Transverse colon (tissue), 4 donors: ENCODE measurements around the gene XYLT1. TPM values are rescaled to one million over a fixed set of nuclear protein-coding genes. Genes with fewer than 3 reads are reported as not detected.

Experiments
- DNase-seq: peaks from one replicate; pipeline ENCODE4 v3.0.0-alpha.2; 2019
- H3K27ac ChIP-seq, 4 donors: fragments of 200-600 bp; sonication (generic); 2 replicates each; pipeline ENCODE4 v1.5.1; 2016 to 2018; ENCODE audit warnings: inconsistent platforms in 4 of 4
- H3K27me3 ChIP-seq: fragments of 200-600 bp; sonication (generic); 2 replicates; pipeline ENCODE4 v1.5.1; 2017; ENCODE audit warnings: inconsistent platforms
- H3K36me3 ChIP-seq, 4 donors: fragments of 200-600 bp; sonication (generic); 2 replicates each; pipeline ENCODE4 v1.5.1; 2017 to 2019; ENCODE audit warnings: inconsistent platforms in 4 of 4
- H3K4me1 ChIP-seq, 4 donors: fragments of 200-600 bp; sonication (generic); 2 replicates each; pipeline ENCODE4 v1.5.1; 2017 to 2020; ENCODE audit warnings: inconsistent platforms in 4 of 4
- H3K4me3 ChIP-seq, 4 donors: fragments of 200-600 bp; sonication (generic); 1 replicate in 1 of 4; 2 replicates in 3 of 4; pipeline versions ENCODE4 v1.5.1 to v1.6.1; 2017 to 2019; ENCODE audit warnings: inconsistent platforms in 4 of 4
- H3K9me3 ChIP-seq, 2 donors: fragments of 200-600 bp; sonication (generic); 2 replicates each; pipeline ENCODE4 v1.5.1; 2017 to 2019; ENCODE audit warnings: inconsistent platforms in 2 of 2
- EP300 ChIP-seq: sonication (generic); formaldehyde crosslinking; IDR thresholded peaks from one replicate; pipeline ENCODE4 v1.6.1; 2017; ENCODE audit warnings: antibody characterized with exemption, low read depth
- POLR2A ChIP-seq: fragments of 450-650 bp; IDR thresholded peaks from one replicate; pipeline ENCODE4 v1.6.1; 2016; ENCODE audit warnings: antibody characterized with exemption, mild to moderate bottlenecking, moderate library complexity
- POLR2AphosphoS5 ChIP-seq, 3 donors: sonication (generic); formaldehyde crosslinking; IDR thresholded peaks; one replicate each; pipeline ENCODE4 v1.6.1; 2016; ENCODE audit warnings: antibody characterized with exemption in 3 of 3
- WGBS, 2 donors: methylation state at CpG; one replicate each; pipeline ENCODE4 v1.1.5; 2018; ENCODE audit warnings: low coverage in 1 of 2; 5-methylcytosine and 5-hydroxymethylcytosine counted together
- in situ Hi-C, 4 donors: fragments of 200-750 bp; cut with MboI; loops; one replicate each; pipeline versions ENCODE4 v1.15.0 to v1.15.1; 2017; ENCODE audit warnings: low sequenced_read_pairs in 3 of 4, low pct_ligation_motif_present in 1 of 4, low pct_unique_long_range_greater_than_20kb in 1 of 4
- intact Hi-C: fragments of 100-400 bp; cut with DNase I; formaldehyde crosslinking; loops from one replicate; pipeline ENCODE4 v1.15.1; 2023; ENCODE audit warnings: low total_unique reads
- total RNA-seq, 4 donors: library from RNA; depleted of rRNA; stranded (reverse); fragments of >200 nt; gene quantifications; one replicate each; pipeline ENCODE4 v1.1.0, GENCODE V29; 2016
- TF ChIP-seq, protein P1 (sequence below), 5 experiments: fragments of 200-600 bp in 3 of 5; fragments of 450-650 bp in 2 of 5; sonication (generic) in 3 of 5; IDR thresholded peaks; 1 replicate in 2 of 5; 2 replicates in 3 of 5; pipeline ENCODE4 v1.5.1; 2016 to 2017; ENCODE audit warnings: antibody characterized with exemption in 5 of 5, inconsistent platforms in 3 of 5, mild to moderate bottlenecking in 2 of 5, moderate library complexity in 1 of 5

The XYLT1 gene
- total RNA-seq, 4 donors from 2014 or later: 22.3 to 44.6 (median 39.4) TPM

DNA sequence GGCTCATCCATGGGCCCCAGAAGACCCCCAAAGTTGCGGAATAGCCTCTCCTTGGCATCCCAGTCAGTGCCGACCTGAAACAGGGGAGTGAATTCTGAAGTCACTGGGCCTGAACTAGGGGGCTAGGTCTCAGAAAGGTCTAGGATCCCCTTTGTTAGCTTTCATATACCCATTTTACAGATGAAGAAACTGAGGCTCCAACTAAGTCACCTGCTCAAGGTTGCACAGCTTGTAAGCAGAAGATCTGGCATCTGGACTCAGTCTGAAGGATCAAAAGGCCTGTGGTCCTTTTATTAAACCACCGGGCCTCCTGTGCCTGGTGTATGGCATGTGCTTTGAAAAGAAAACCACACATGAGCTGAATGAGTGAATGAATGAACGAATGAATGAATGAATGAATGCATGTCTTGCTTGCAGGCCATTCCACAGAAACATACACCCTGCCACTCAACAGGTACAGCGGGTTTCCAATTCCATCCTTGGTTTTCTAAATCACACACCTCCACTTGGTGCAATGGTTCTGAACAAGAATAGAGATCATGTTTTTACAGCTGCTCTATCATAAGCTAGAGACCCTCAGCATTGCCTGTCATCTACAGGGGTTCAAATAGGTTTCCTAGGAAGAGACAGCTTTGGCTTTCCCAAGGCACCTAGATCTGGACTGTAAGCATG lies 352.7 kb downstream of the XYLT1 start:
- peaks cover 0 to 4% (median 0%) of the 10 kb centered on the region in 4 donors for H3K36me3 ChIP-seq

DNA sequence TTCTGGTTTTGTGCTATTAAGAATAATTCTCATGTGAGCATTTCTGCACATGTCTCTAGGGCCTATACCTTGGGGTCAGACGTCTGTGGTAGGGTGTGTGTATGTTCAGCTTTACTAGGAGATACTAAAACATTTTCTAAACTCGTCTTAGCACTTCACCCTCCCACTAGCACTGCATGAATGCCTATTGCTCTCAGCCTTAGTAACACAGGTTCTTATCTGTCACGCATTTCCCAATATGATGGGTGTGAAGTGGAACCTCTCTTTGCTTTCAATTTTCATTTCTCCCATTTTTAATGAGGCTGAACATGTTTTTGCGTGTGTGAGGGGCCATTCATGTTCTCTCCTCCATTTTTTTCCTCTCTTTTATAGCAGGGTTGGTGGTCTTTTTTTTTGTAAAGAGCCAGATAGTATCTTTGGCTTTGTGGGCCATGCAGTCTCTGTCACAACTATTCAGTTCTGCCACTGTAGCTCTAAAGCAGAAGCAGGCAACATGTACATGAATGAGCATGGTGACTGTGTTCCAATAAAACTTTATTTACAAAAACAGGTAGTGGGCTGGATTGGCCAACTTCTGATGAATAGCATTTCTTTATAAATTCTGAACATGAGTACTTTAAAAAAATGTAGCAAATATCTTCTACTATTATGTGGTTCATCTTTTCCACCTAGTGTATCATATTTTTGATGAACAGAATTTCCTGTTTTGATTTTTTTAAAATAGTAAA lies 354.0 kb downstream of the XYLT1 start:
- TF ChIP-seq POLR2A (no peak), EP300 (no peak), POLR2AphosphoS5 (IDR thresholded peaks at IDR 0.05) (no peak)
- TF ChIP-seq, protein P1, sequence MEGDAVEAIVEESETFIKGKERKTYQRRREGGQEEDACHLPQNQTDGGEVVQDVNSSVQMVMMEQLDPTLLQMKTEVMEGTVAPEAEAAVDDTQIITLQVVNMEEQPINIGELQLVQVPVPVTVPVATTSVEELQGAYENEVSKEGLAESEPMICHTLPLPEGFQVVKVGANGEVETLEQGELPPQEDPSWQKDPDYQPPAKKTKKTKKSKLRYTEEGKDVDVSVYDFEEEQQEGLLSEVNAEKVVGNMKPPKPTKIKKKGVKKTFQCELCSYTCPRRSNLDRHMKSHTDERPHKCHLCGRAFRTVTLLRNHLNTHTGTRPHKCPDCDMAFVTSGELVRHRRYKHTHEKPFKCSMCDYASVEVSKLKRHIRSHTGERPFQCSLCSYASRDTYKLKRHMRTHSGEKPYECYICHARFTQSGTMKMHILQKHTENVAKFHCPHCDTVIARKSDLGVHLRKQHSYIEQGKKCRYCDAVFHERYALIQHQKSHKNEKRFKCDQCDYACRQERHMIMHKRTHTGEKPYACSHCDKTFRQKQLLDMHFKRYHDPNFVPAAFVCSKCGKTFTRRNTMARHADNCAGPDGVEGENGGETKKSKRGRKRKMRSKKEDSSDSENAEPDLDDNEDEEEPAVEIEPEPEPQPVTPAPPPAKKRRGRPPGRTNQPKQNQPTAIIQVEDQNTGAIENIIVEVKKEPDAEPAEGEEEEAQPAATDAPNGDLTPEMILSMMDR (IDR thresholded peaks at IDR 0.05): no peak
- peaks cover 0 to 4% (median 0%) of the 10 kb centered on the region in 4 donors for H3K36me3 ChIP-seq
- H3K4me3 ChIP-seq: no peak overlapping the region
- DNase-seq: no peak
- H3K9me3 ChIP-seq: no peaks in the 10 kb centered on the region
- H3K27ac ChIP-seq: no peak overlapping the region
- intact Hi-C loops: no loop called here
- 88 to 94% methylated on average over 4 of the region's 4 CpGs for WGBS, 2 donors
- no peaks in the 10 kb centered on the region for H3K27me3 ChIP-seq
- in situ Hi-C loops: no loop called here
- no peaks in the 10 kb centered on the region for H3K4me1 ChIP-seq

More for the DNA sequence above, 352.7 kb downstream of the XYLT1 start:
- in situ Hi-C loops: no loop called here
- intact Hi-C loops: no loop called here
- no peak for DNase-seq
- WGBS, 2 donors: 82 to 83% methylated on average over 5 of the region's 5 CpGs
- no peak for TF ChIP-seq EP300
- TF ChIP-seq POLR2A: no peak
- no peak for TF ChIP-seq POLR2AphosphoS5 (IDR thresholded peaks at IDR 0.05)
- TF ChIP-seq, protein P1 (IDR thresholded peaks at IDR 0.05): no peak
- H3K27me3 ChIP-seq: no peaks in the 10 kb centered on the region
- H3K27ac ChIP-seq: no peak overlapping the region
- H3K9me3 ChIP-seq: no peaks in the 10 kb centered on the region
- no peaks in the 10 kb centered on the region for H3K4me1 ChIP-seq
- no peak overlapping the region for H3K4me3 ChIP-seq

DNA sequence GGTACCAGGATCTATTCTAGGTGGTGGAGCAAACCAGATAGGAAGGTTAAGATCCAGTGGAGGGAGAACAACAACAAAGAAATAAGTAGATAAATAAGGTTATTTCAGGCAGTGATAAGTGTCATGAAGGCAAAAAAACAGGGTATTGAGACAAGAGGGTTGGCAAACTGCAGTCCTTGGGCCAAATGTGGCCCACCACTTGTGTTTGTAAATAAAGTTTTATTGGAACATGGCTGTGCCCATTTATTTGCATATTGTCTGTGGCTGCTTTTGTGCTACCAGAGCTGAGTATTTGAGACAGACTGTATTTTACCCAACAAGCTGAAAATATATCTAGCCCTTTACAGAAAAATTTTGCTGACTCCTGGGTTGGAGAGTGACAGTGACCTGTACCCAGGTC lies 361.3 kb downstream of the XYLT1 start:
- TF ChIP-seq EP300 (no peak), POLR2AphosphoS5 (IDR thresholded peaks at IDR 0.05) (no peak), POLR2A (no peak)
- TF ChIP-seq, protein P1 (IDR thresholded peaks at IDR 0.05): no peak
- Histone ChIP-seq H3K36me3 (no peaks in the 10 kb centered on the region), H3K4me1 (no peaks in the 10 kb centered on the region), H3K27ac (no peak overlapping the region), H3K27me3 (no peaks in the 10 kb centered on the region), H3K4me3 (no peak overlapping the region), H3K9me3 (no peaks in the 10 kb centered on the region)
- in situ Hi-C loops (no loop called here), intact Hi-C loops (no loop called here)
- DNase-seq: no peak

DNA sequence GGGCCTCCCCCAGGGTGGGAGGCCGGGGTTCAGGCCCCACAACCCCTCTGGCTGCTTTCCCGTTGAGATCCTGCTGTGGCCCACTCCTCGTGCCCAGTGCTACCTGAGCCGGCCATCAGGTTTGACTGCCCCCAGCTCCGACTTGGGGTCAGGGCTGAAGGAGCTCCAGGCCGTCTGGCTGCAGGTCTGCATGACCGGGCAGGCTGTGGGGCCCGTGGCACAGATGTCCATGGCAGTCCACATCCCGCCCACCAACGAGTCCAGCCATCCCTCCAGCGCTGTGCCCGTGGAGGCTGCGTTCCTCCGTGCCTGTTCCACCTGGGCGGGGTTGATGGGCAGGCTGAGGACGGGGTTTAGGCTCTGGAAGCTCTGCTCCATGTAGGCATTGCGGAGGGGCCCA lies 362.2 kb downstream of the XYLT1 start:
- WGBS, 2 donors: 91% methylated on average over 17 of the region's 17 CpGs; no CpG with 5 or more reads in 1 of the 2 donors
- intact Hi-C loops: no loop called here
- TF ChIP-seq POLR2A (no peak), EP300 (no peak), POLR2AphosphoS5 (IDR thresholded peaks at IDR 0.05) (no peak)
- TF ChIP-seq, protein P1 (IDR thresholded peaks at IDR 0.05): no peak

More for the DNA sequence above, 362.2 kb downstream of the XYLT1 start:
- no peak for DNase-seq
- H3K36me3 ChIP-seq: no peaks in the 10 kb centered on the region
- H3K4me3 ChIP-seq: no peak overlapping the region
- H3K27ac ChIP-seq: no peak overlapping the region
- in situ Hi-C loops: no loop called here
- H3K9me3 ChIP-seq: no peaks in the 10 kb centered on the region
- H3K27me3 ChIP-seq: no peaks in the 10 kb centered on the region
- H3K4me1 ChIP-seq: no peaks in the 10 kb centered on the region
